Purkinje cell (primary cell): Measurements from ENCODE around the gene LRRC37B. TPM values are rescaled to one million over a fixed set of nuclear protein-coding genes. Genes with fewer than 3 reads are reported as not detected.

ENCODE experiments used
- polyA plus RNA-seq: library from polyadenylated mRNA; unstranded; fragments of >200 nt; fragmentation: Nextera tagmentation; gene quantifications from 2 replicates; pipeline ENCODE4 v1.2.1, GENCODE V29; 2014

The LRRC37B gene
- 5.3 and 13.9 TPM in 2 replicates for polyA plus RNA-seq

DNA sequence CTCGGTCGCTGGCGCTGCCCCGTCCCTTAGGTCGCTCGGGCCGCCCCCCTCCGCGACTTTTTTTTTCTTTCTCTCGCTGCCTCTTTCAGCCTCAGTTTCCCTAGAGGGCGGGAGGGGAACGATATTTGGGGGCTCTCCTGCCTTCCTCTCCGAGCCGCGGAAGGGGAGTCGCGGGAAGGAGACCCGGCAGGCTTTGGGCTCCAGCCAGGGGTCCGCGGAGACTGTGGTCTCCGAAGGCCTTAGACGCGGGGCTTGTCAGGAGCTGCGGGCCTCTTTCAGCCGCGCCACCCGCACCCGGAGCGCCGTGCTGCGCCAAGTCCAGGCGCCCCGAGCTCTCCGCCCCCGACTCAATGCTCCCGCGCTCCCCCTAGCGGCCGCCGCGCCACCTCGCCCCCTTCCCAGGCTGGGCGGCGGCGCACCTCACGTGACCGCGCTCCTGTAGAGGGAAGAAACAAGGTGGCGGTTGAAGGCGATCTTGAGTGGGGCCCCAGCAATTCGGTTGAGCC is at the start of gene LRRC37B:
Gene LRRC37B, plus strand, starts transcription at position 427 of the 506 bp plus-strand sequence. CDS start 14,010 bp downstream, outside the sequence.

Other genes starting within 250 kb of the LRRC37B start
- gene COPRS, start 148.1 kb upstream of the LRRC37B start, polyA plus RNA-seq, result 22.2 and 48.6 TPM in 2 replicates
- gene UTP6, start 105.7 kb upstream of the LRRC37B start, polyA plus RNA-seq, result 29.5 and 49.3 TPM in 2 replicates
- gene SUZ12, start 70.4 kb upstream of the LRRC37B start, polyA plus RNA-seq, result 23.5 and 23.9 TPM in 2 replicates
- 282 and 297 TPM in 2 replicates for gene RHOT1, start 135.1 kb downstream of the LRRC37B start, polyA plus RNA-seq